Common myeloid progenitor, CD34-positive (primary cell): ENCODE data around the gene PFKFB1.

Experiments used
- CTCF ChIA-PET: fragments of 350-600 bp; sonication (Branson Sonifier 250); formaldehyde crosslinking; loops from one replicate; lab custom pipeline; 2021; ENCODE audit warnings: antibody characterized with exemption; lab: Charles Lee
- POLR2A ChIA-PET: fragments of 350-600 bp; sonication (Branson Sonifier 250); formaldehyde crosslinking; loops from one replicate; lab custom pipeline; 2021; ENCODE audit warnings: antibody characterized with exemption; lab: Charles Lee
- DNase-seq, 3 donors: peaks; one replicate each; pipeline versions ENCODE4 v3.0.0 to v3.0.0-alpha.2; 2013
- H3K27ac ChIP-seq, 2 experiments: 1 replicate in 1 of 2; 2 replicates in 1 of 2; pipeline ENCODE4 v1.7.0; 2013; ENCODE audit warnings: inconsistent platforms in 2 of 2, low read length in 2 of 2, mild to moderate bottlenecking in 2 of 2, low read depth in 1 of 2, moderate library complexity in 1 of 2; ENCODE audit not compliant: severe bottlenecking in 2 of 2, insufficient read depth in 1 of 2, poor library complexity in 1 of 2
- H3K27me3 ChIP-seq, 5 experiments: replicated peaks in 2 of 5; 1 replicate in 3 of 5; 2 replicates in 2 of 5; pipeline versions ENCODE4 v1.6.1 to v1.7.0; 2013; ENCODE audit warnings: low read length in 4 of 5, mild to moderate bottlenecking in 2 of 5, moderate library complexity in 2 of 5, inconsistent platforms in 1 of 5; ENCODE audit not compliant: insufficient read depth in 5 of 5, control insufficient read depth in 4 of 5
- H3K36me3 ChIP-seq, 4 experiments: 1 replicate in 2 of 4; 2 replicates in 2 of 4; pipeline versions ENCODE4 v1.6.1 to v1.7.0; 2013; ENCODE audit warnings: low read length in 3 of 4, control low read depth in 1 of 4, mild to moderate bottlenecking in 1 of 4; ENCODE audit not compliant: control insufficient read depth in 4 of 4, insufficient read depth in 4 of 4
- H3K4me1 ChIP-seq, 4 experiments: 1 replicate in 3 of 4; 2 replicates in 1 of 4; pipeline versions ENCODE4 v1.6.1 to v1.7.1; 2013; ENCODE audit warnings: low read length in 3 of 4, mild to moderate bottlenecking in 3 of 4, control low read depth in 1 of 4, inconsistent platforms in 1 of 4, moderate library complexity in 1 of 4; ENCODE audit not compliant: control insufficient read depth in 4 of 4, insufficient read depth in 4 of 4; ENCODE audit errors: control extremely low read depth in 1 of 4
- H3K4me3 ChIP-seq, 7 experiments: 1 replicate in 4 of 7; 2 replicates in 3 of 7; pipeline versions ENCODE4 v1.5.1 to v1.7.0; 2013; ENCODE audit warnings: mild to moderate bottlenecking in 7 of 7, low read length in 6 of 7, moderate library complexity in 6 of 7, inconsistent platforms in 2 of 7, low read depth in 2 of 7, control low read depth in 1 of 7; ENCODE audit not compliant: insufficient read depth in 4 of 7, control insufficient read depth in 1 of 7; ENCODE audit errors: extremely low read depth in 1 of 7
- H3K9me3 ChIP-seq, 5 experiments: 1 replicate in 4 of 5; 2 replicates in 1 of 5; pipeline versions ENCODE4 v1.6.1 to v1.7.1; 2013; ENCODE audit warnings: low read length in 4 of 5, mild to moderate bottlenecking in 2 of 5, inconsistent platforms in 1 of 5, low read depth in 1 of 5, moderate library complexity in 1 of 5; ENCODE audit not compliant: control insufficient read depth in 4 of 5, insufficient read depth in 2 of 5; ENCODE audit errors: control extremely low read depth in 1 of 5
- WGBS: methylation state at CpG from one replicate; pipeline ENCODE4 v1.1.5; 2013; ENCODE audit not compliant: insufficient coverage; 5-methylcytosine and 5-hydroxymethylcytosine counted together

Gene PFKFB1

GRCh38 chrX:54934890-54935289 lies 59.1 kb downstream of the PFKFB1 start:
- DNase-seq, result no peak
- ChIA-PET CTCF (no interaction called here), POLR2A (no interaction called here)
- H3K27me3 ChIP-seq, result no peaks in the 10 kb centered on the region
- no peaks in the 10 kb centered on the region for H3K9me3 ChIP-seq
- peaks cover 0 to 14% (median under 1%) of the 10 kb centered on the region in 4 experiments for H3K36me3 ChIP-seq
- H3K27ac ChIP-seq, result no peak overlapping the region
- 86% methylated on average over 2 of the region's 3 CpGs for WGBS
- H3K4me1 ChIP-seq, result no peaks in the 10 kb centered on the region
- H3K4me3 ChIP-seq, result no peak overlapping the region

GRCh38 chrX:54934058-54934457 lies 59.9 kb downstream of the PFKFB1 start:
- Histone ChIP-seq H3K4me3 (no peak overlapping the region), H3K27me3 (no peaks in the 10 kb centered on the region), H3K9me3 (no peaks in the 10 kb centered on the region), H3K4me1 (no peaks in the 10 kb centered on the region), H3K27ac (no peak overlapping the region), H3K36me3 (peaks cover 0 to 22% (median 3%) of the 10 kb centered on the region in 4 experiments)
- 65% methylated on average over 6 of the region's 6 CpGs for WGBS
- DNase-seq, result no peak
- ChIA-PET CTCF (no interaction called here), POLR2A (no interaction called here)

- no peak for DNase-seq
- Histone ChIP-seq H3K4me3 (no peak overlapping the region), H3K36me3 (peaks cover 0 to 30% (median 6%) of the 10 kb centered on the region in 4 experiments), H3K4me1 (no peaks in the 10 kb centered on the region), H3K9me3 (no peaks in the 10 kb centered on the region), H3K27me3 (no peaks in the 10 kb centered on the region), H3K27ac (no peak overlapping the region)
- CTCF ChIA-PET, result no interaction called here
- WGBS, result 88% methylated on average over 10 of the region's 10 CpGs
- POLR2A ChIA-PET, result no interaction called here
Measured at GRCh38 chrX:54933150-54933826, 60.7 kb downstream of the PFKFB1 start.

GRCh38 chrX:54931107-54931506 lies 62.9 kb downstream of the PFKFB1 start:
- no peak for DNase-seq
- WGBS, result 100% methylated on average over 2 of the region's 2 CpGs
- ChIA-PET POLR2A (no interaction called here), CTCF (no interaction called here)
- Histone ChIP-seq H3K9me3 (peaks cover 0 to 6% (median 0%) of the 10 kb centered on the region in 5 experiments), H3K27ac (no peak overlapping the region), H3K27me3 (no peaks in the 10 kb centered on the region), H3K36me3 (peaks cover 5 to 51% (median 6%) of the 10 kb centered on the region in 4 experiments), H3K4me3 (no peak overlapping the region), H3K4me1 (no peaks in the 10 kb centered on the region)

GRCh38 chrX:54930291-54931049 lies 63.5 kb downstream of the PFKFB1 start:
- Histone ChIP-seq H3K4me3 (no peak overlapping the region), H3K4me1 (no peaks in the 10 kb centered on the region), H3K27me3 (no peaks in the 10 kb centered on the region), H3K36me3 (peaks cover 5 to 54% (median 6%) of the 10 kb centered on the region in 4 experiments), H3K9me3 (peaks cover 0 to 6% (median 0%) of the 10 kb centered on the region in 5 experiments), H3K27ac (no peak overlapping the region)
- DNase-seq, result no peak
- 89% methylated on average over 17 of the region's 17 CpGs for WGBS
- ChIA-PET CTCF (no interaction called here), POLR2A (no interaction called here)

- Histone ChIP-seq H3K27ac (no peak overlapping the region), H3K36me3 (peaks cover 6 to 68% (median 10%) of the 10 kb centered on the region in 4 experiments), H3K27me3 (no peaks in the 10 kb centered on the region), H3K9me3 (peaks cover 0 to 6% (median 0%) of the 10 kb centered on the region in 5 experiments), H3K4me3 (no peak overlapping the region), H3K4me1 (no peaks in the 10 kb centered on the region)
- DNase-seq, result no peak
- POLR2A ChIA-PET, result no interaction called here
- CTCF ChIA-PET, result no interaction called here
- 86% methylated on average over 3 of the region's 3 CpGs for WGBS
Measured at GRCh38 chrX:54928876-54929275, 65.1 kb downstream of the PFKFB1 start.

- H3K4me1 ChIP-seq, result peaks cover 0 to 2% (median 0%) of the 10 kb centered on the region in 4 experiments
- WGBS, result 49% methylated on average over 2 of the region's 2 CpGs
- POLR2A ChIA-PET, result no interaction called here
- no peaks in the 10 kb centered on the region for H3K27me3 ChIP-seq
- H3K36me3 ChIP-seq, result peaks cover 6 to 67% (median 10%) of the 10 kb centered on the region in 4 experiments
- H3K4me3 ChIP-seq, result no peak overlapping the region
- DNase-seq, result no peak
- CTCF ChIA-PET, result no interaction called here
- no peak overlapping the region for H3K27ac ChIP-seq
- peaks cover 0 to 6% (median 0%) of the 10 kb centered on the region in 5 experiments for H3K9me3 ChIP-seq
Measured at GRCh38 chrX:54926978-54927377, 67.0 kb downstream of the PFKFB1 start.
